ENCODE results near the gene ACOXL.
"Not testable (repeated sequence)": the region's sequence is repeated elsewhere in the genome, so short reads cannot be mapped to it uniquely, and the experiment has no call there.

The ACOXL gene

GRCh38 chr2:110940376-110940910 lies 208.1 kb downstream of the ACOXL start:
- no peak for DNase-seq

- no peak for DNase-seq
Observed at GRCh38 chr2:110941226-110941625, 208.9 kb downstream of the ACOXL start.

GRCh38 chr2:110943070-110943634 lies 210.8 kb downstream of the ACOXL start:
- no peak for DNase-seq

- no peak for DNase-seq
Observed at GRCh38 chr2:110946902-110947301, 214.5 kb downstream of the ACOXL start.

GRCh38 chr2:110948027-110948674 lies 215.8 kb downstream of the ACOXL start:
- no peak for DNase-seq

GRCh38 chr2:110950281-110950680 lies 217.9 kb downstream of the ACOXL start:
- DNase-seq, result no peak

GRCh38 chr2:110955045-110955444 lies 222.7 kb downstream of the ACOXL start:
- DNase-seq, result no peak

- no peak for DNase-seq
Observed at GRCh38 chr2:110955556-110955955, 223.2 kb downstream of the ACOXL start.

- DNase-seq, result no peak
Observed at GRCh38 chr2:110957293-110957692, 224.9 kb downstream of the ACOXL start.

GRCh38 chr2:110958346-110959119 lies 226.2 kb downstream of the ACOXL start:
- DNase-seq, result no peak

GRCh38 chr2:110959198-110959597 lies 226.8 kb downstream of the ACOXL start:
- DNase-seq, result no peak

GRCh38 chr2:110960281-110960680 lies 227.9 kb downstream of the ACOXL start:
- no peak for DNase-seq

- DNase-seq, result no peak
Observed at GRCh38 chr2:110960954-110961353, 228.6 kb downstream of the ACOXL start.

- DNase-seq, result not testable (repeated sequence)
Observed at GRCh38 chr2:110961643-110962042, 229.3 kb downstream of the ACOXL start.

GRCh38 chr2:110969696-110970095 lies 237.3 kb downstream of the ACOXL start:
- DNase-seq, result no peak

- no peak for DNase-seq
Observed at GRCh38 chr2:110970201-110970600, 237.8 kb downstream of the ACOXL start.

- DNase-seq, result no peak
Observed at GRCh38 chr2:110971811-110972210, 239.4 kb downstream of the ACOXL start.

- DNase-seq, result no peak
Observed at GRCh38 chr2:110973262-110973661, 240.9 kb downstream of the ACOXL start.

- DNase-seq, result no peak
Observed at GRCh38 chr2:110977403-110977802, 245.0 kb downstream of the ACOXL start.

GRCh38 chr2:110978148-110978547 lies 245.8 kb downstream of the ACOXL start:
- no peak for DNase-seq

- DNase-seq, result no peak
Observed at GRCh38 chr2:110978756-110979470, 246.5 kb downstream of the ACOXL start.

- DNase-seq, result no peak
Observed at GRCh38 chr2:110979471-110980338, 247.3 kb downstream of the ACOXL start.
